GM19395 (cell line): Measurements from ENCODE around the gene CMTM7.
"Not testable (repeated sequence)": the region's sequence is repeated elsewhere in the genome, so short reads cannot be mapped to it uniquely, and the experiment has no call there.

Experiments
- ATAC-seq: cut with Tn5 transposase; IDR thresholded peaks from one replicate; pipeline ENCODE4 v1.9.1; 2021; ENCODE audit warnings: mild to moderate bottlenecking, moderate library complexity; ENCODE audit not compliant: unreplicated experiment

The CMTM7 gene

DNA sequence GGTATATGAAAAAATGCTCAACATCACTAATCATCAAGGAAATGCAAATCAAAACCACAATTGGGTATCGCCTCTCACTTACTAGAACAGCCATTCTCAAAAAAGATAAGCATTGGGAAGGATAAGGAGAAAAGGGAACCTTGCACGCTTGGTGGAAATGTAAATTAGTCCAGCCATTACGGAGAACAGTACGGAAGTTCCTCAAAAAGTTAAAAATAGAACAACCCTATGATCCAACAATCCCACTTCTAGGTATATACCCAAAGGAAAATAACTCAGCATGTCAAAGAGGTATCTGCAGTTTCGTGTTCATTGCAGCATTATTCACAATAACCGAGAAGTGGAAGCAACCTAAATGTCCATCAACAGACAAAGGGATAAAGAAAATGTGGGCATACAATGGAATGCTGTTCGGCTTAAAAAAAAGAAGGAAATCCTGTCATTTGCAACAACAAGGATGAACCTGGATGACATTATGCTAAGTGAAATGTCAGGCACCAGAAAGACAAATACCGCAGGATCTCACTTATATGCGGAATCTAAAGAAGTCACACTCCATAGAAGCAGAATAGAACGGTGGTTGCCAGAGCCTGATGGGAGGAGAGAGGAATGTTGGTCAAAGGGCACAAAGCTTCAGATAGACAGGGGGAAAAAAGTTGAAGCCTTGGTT is 11.7 kb upstream of the CMTM7 start:
- ATAC-seq = no peak

DNA sequence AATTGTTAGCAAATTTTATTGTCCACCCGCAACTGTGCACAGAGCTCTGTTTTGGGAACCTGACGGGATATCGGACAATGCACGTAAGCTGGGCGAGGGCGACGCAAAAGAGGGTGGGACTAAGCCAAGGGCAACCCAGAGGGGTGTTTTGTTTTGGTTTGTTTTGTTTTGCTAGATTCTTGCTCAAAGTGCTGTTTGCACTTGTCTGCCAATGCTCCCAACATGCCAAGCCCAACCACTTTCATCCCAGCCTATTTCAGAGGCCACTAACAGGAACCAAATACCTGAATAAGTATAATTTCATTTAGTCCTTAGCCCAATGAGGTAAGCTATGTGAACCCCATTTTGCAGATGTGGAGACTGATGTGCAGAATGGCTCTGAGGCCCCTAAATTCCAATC is 9.7 kb upstream of the CMTM7 start:
- no peak for ATAC-seq

DNA sequence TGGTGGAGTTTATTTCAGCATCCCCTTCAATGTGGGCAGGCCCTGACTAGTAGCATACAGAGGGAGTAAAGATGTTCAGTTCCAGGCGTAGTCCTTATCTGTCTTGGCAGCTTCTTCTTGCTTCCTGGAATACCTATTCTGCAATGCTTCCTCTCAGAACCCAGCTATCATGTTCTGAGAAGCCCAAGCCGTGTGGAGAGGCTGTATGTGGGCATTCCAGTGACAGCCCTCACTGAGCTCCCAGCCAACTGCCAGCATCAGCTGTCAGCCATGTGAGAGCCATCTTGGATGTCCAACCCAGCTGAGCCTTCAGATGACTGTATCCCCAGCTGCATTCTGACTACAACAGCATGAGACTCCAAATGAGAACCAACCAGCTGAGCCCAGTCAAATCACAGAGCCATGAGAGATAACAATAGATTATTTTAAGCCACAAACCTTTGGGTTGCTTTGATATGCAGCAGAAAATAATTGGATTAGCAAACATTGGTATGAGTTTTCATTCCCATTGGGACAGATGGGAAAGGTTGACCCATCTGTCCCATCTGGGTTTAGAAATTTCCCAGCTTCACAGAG is 8.4 kb upstream of the CMTM7 start:
- ATAC-seq = no peak

DNA sequence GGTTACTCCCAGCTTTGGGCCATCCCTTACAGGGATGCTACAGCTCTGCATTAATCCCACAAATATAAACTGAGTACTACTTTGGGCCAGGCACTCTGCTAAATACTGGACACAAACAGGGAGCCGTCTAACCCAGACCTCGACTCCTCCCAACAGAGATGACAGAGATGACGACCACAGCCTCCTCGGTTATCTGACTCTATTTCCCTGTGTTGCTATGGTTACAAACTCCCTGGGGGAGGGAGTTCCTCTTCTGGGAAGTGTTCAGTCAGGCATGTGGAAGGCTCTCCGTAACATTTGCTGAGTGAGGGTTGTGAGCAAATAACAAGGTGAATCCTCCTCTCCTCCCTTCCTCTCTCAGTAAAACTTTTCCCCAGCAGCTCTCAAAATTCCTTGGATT is 6.7 kb upstream of the CMTM7 start:
- no peak for ATAC-seq

DNA sequence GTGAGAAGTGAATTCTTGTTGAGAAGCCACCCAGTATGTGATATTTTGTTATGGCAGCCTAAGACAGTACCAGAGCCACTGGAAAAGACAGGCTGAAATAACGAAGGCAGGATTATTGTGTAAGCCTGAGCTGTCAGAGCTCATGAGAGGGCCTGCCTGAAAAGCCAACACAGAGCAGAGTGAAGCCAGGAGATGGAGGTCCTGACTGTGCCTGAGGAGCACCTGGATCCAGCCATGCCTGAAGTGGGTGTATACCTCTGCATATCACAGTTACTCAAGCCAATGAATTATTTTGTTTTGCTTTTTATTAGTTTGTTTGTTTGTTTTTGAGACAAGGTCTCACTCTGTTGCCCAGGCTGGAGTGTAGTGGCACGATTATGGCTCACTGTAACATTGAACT is 4.1 kb upstream of the CMTM7 start:
- no peak for ATAC-seq

DNA sequence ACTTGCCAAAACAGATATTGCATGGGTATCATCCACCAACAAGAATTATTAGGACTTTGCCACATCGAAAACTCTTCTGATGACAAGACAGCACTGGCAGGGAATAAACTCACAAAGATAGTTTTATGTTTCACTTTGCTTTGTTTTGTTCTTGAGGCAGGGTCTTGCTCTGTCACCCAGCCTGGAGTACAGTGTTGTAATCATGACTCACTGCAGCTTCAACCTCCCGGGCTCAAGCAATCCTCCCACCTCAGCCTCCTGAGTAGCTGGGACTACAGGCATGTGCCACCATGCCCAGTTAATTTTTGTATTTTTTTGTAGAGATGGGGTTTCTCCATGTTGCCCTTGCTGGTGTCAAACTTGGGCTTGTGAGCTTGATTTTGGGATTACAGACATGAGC is 2.1 kb upstream of the CMTM7 start:
- not testable (repeated sequence) for ATAC-seq

DNA sequence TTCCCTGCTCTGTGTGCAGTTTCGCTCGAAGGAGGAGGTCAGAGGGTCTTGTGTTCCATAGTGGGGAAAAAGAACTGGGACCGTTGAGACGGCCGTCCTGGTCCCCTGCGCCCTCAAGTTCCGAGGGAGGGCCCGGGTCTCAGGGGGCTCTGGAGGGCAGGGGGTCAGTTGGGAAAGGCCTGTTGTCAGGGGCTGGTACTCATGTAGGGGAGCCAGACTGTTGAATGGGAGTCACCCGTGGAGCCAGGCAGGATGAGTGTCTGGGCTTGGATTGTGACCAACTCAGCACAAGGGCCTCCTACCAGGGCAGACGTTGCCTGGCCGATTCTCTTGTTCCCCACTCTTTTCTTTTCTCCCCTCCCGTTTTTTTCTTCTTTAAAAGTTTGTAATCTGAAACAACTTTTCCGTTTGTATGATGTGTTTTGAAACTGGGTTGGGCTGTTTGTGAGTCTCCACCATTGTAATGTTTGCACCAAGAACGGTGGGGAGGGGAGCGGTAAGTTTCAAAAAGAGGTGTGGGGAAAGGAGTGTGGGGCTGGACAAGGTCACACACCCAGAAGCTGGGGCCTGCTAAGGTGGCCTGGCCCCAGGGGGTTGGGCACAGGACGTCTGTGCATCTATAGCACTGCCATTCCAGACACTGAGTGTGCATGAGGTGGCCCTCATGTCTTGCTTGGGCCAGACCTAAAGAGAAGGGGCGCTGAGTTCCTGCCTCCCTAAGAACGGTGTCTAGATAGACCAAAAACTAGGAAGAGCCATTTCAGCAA is 1.1 kb downstream of the CMTM7 start:
- ATAC-seq = no peak

DNA sequence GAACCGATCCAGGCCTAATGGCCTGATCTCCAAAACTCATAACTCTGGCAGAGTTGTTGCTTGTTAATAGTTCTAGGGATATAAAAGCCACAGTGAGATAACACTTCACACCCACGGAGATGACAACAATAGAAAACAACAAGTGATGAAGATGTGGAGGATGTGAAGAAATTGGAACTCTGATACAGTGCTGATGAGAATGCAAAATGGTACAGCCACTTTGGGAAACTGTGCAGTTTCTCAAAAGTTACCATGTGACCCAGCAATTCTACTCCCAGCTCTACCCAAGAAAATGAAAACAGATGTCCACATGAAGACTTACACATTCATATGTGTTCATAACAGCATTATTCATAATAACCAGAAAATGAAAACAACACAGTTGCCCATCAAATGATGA is 3.8 kb downstream of the CMTM7 start:
- no peak for ATAC-seq

DNA sequence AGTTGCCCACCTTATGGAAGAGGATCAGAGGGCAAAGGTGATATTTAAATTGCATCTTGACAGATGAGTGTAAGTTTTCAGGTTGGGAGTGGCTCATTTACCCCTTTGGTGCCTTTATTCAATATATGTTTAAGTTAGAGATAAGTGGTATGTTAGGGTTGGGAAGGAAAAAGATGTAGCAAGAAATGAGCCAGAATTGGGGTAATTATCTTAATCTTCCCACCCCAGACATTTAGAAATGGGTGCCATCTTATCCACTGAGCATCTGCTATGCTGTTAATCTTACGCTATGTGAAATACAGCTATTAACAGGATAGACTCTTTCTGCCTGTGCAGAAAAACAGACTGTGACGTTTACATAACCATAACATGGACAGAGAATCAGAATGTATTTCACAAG is 6.3 kb downstream of the CMTM7 start:
- ATAC-seq = no peak

DNA sequence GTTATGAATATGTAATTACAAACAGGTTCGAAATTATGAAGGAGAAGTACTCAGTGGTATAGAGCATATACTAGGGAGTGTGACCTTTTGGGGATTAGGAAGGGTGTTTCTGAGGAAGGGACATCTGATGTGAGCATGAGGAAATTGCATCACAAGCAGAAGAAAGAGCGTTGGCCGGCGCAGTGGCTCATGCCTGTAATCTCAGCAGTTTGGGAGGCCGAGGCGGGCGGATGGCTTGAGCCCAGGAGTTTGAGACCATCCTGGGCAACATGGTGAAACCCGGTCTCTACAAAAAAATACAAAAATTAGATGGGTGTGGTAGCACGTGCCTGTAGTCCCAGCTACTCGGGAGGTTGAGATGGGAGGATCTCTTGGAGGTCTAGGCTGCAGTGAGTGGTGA is 6.9 kb downstream of the CMTM7 start:
- no peak for ATAC-seq

DNA sequence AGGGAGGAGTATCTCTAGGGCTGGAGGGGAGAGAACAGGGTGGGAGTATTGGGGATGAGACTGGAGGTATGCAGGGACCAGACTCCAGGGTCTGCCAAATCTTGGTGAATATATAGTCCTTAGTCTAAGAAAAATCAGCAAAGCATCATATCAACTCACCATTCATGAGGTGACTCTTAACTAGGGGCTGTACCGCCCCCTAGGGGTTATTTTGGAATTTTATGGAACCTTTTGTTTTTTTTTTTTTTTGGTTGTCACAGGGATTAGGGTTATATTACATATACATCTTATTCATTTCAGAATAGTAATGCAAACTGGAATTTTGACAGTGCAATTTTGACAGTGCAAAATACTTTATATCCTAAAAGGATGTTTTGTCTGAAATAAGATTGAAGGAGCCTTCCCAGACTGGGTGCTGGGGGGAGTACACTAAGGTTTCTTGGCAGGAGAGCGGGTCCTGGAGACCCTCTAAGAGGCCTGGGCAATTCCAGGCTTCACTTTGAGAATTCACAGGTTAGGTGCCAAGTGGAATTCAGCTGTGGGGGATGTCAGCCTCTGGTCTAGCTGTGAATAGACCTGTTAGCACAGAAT is 7.5 kb downstream of the CMTM7 start:
- no peak for ATAC-seq

DNA sequence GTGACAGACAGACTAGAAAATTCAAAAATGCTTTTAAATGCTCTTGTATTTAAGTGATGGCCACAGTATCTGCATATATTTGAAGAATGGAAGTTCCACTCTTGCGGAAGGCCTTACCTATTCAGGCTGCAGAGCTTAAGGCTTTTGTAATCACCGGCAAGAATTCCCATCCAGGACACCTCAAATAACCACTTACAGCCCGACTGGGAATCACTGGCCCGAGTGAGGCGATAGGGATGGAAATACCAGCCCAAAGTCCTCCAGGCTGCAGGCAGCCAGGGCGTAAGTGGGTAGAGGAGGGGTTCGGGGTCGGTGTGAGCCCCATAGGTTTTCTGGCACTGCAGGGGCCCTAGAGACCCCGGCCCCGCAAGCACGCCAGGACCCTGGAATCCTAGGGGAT is 9.5 kb downstream of the CMTM7 start:
- ATAC-seq = peak; percentile 27

DNA sequence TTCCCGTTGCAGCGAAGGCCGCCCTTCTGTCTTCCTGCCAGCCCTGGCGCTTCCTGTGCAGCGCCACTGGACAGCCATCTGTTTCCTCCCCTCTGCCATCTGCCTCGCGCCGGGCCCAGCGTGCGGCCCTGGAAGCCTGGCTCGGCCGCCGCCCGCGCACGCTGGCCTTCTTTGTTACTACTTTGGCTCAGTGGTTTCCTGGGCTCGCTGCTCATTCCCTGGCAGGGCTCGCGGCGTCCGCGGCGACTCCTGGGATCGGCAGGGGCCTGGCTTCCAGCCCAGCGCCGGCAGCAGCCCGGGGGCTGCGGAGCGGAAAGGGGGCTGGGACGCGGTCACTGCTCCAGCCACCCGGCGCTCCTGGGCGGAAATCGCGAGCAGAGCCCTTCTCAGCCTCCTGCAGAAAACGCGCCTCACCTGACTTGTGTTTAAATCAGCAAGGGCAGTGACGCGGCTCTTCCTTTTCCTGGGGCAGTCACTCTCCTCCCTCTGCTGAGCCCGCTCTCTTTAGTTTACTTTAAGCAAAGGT is 10.0 kb downstream of the CMTM7 start:
- peak; percentile 73 for ATAC-seq

DNA sequence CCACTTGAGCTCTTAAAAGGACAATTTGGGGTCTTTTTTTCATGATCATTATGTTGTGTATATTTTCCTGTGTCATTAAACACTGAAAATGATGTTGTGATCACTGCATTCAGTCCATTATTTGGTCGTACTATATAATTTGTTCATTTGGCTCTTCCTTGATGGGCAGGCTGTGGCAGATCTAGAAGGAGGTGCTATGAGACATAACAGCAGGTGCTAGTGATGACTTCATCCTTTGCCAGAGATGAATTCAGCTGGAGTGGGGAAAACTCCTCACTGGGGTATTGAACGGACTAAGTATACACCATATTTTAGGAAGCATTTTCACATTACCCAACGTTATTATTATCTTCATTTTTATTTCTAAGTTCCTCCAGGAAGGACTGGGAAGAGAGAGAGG is 12.0 kb downstream of the CMTM7 start:
- no peak for ATAC-seq

DNA sequence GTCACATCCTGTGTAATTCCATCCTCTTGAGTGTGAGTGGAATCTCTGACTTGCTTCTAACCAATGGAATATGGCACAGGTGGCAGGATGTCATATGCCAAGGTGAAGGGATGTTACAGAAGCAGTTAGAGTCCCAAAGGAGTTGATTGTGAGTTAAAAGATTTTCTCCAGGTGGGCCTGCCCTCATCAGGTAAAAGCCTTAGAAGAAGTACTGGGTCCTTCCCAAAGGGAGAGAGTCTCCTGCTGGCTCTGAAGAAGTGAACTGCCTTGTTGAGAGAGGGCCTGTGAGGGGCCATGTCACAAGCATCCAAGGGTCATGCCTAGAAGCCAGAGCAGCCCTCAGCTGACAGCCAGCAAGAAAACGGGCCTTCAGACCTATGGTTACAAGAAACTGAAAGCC is 13.1 kb downstream of the CMTM7 start:
- no peak for ATAC-seq

DNA sequence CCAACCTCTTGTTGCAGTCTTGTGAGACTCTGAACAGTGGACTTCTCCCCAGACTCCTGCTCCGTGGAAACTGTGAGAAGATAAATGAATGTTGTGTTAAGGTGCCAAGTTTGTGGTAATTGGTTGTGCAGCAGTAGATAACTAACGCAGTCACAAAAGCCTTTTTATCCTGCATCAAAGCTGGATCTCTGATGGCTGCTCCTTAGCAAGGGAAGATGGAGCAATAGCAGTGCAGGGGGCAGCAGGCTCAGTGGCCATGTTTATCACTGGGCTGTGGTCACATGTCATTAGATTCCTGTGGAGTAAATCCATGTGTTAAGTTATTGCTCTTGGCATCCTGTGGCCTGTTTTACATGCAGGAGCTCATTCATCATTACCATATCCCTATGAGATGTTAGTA is 13.5 kb downstream of the CMTM7 start:
- ATAC-seq = no peak

DNA sequence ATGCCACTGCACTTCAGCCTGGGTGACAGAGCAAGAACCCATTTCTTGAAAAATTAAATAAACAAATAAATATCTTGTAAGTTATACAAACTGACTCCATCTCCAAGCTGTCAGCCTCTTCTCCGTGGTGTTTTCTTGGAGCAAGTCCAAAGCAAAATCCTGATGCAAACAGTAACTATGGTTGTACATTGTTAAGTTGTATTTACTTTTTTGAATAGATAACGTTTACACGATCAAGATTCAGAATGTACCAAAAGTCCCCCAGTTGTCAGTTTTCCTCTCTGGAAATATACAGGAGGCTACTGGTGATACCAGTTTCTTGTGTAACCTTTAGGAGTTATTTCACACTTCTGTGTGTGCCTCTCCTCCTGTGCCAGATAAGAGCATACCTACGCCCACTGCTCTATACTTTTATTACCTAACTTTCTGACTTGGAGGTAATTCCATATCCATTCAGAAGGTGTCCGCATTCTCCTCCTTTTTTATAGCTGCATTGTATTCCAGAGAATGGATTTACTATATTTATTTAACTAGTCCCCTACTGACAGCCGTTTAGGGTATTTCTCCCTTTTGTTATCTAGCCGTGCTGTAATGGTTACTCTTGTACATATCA is 14.2 kb downstream of the CMTM7 start:
- ATAC-seq = no peak

DNA sequence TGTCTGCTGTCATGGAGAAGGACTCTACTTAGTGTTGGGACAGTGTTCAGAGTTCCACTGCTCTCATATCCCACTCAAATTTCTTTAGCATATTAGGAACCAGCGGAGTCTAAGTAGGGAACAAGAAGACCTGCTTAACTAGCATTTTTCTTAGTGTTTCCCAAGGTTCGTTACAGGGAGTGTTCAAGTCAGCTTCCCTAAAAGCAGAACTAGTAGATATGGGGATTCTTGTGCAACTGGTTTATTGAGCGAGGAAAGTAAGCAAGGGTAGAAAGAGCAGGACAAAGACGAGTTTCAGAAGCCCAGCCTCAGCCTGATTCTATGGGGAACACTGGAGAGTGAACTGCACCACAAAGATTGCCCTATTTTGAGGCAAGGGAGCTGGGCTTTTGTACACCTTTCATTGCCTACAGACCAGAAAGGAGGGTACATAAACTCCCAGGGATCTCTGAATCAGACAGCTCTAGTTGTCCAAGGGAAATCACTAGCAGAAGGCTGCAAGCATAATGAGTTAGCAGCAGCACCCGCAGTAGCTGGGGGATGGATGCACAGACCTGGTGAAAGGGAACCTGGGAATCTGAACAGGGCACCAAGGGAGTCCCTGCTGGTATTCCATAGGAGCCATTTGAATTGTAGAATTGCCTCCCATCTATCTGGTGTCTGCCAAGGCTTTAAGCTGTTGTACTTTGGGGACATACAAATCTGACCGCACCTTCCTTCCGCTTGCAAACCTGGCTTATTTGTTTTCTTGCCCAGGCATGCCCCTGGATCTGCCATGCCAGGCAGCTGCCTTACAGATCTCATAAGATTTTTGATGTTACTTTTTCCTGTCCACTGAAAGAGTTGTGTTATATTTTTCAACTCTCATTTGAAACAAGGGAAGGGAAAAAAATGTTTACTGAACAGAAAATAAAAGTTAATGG is 15.1 kb downstream of the CMTM7 start:
- no peak for ATAC-seq

DNA sequence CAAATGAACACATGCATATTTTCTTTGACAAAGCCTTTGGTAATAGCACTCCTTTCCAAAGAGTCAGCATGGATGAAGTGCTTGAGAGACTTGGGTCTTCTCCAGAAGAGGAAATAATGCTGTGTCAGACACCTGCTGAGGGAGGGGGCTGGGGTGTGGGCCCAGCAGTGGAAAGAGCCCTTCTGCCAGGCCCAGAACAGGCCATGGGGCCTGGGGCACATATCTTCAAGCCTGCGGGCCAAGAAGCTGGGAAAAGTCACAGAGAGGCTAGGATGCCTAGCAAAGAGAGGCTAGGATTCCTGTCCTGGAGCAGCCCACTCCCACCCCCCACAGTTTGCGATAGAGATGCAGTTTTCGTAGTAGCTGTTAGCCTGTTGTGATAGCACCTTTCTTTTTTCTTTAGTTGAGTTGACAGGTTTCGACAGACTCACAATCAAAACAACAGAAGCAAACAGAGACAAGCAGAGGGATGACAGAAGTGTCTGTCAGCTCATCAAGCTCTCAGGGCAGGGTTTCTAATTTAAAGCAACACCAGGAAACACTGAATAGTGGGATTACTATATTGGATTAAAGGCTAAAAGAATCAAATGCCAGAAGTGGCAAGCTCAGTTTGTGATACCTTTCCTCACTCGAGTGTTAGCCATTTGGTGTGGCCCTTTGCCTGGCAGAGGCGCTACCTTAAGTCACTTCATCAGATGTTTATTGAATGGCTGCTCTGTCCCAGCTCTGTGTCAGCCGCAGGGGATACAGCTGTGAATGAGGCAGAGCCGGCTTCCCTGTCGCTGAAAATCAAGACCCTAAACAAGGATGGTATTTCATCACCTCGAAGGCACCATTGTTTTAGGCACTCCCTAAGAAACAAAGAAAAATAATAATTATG is 19.0 kb downstream of the CMTM7 start:
- ATAC-seq = no peak
